ENCODE measurements around the gene RNASE11. TPM values are rescaled to one million over a fixed set of nuclear protein-coding genes. Genes with fewer than 3 reads are reported as not detected.
"Not testable (repeated sequence)": the region's sequence is repeated elsewhere in the genome, so short reads cannot be mapped to it uniquely, and the experiment has no call there.

The RNASE11 gene
- total RNA-seq, 1 donor from 2014 or later = not detected

GRCh38 chr14:20583908-20584307 is 3.9 kb downstream of the RNASE11 start:
- Mint-ChIP-seq H3K9me3 (ENCODE audit: low read depth) (no peaks in the 10 kb centered on the region), H3K27ac (ENCODE audit: unreplicated experiment) (no peak overlapping the region), H3K36me3 (ENCODE audit: low read depth) (no peaks in the 10 kb centered on the region), H3K4me1 (ENCODE audit: low read depth) (no peaks in the 10 kb centered on the region), H3K4me3 (ENCODE audit: unreplicated experiment) (no peak overlapping the region), H3K27me3 (ENCODE audit: low read depth) (peaks cover 35% of the 10 kb centered on the region)
- DNase-seq (ENCODE audit: low spot score) = no peak
- TF ChIP-seq CTCF (IDR thresholded peaks at IDR 0.05) = no peak

- Mint-ChIP-seq H3K4me3 (ENCODE audit: unreplicated experiment) (no peak overlapping the region), H3K27ac (ENCODE audit: unreplicated experiment) (no peak overlapping the region), H3K36me3 (ENCODE audit: low read depth) (no peaks in the 10 kb centered on the region), H3K9me3 (ENCODE audit: low read depth) (no peaks in the 10 kb centered on the region), H3K27me3 (ENCODE audit: low read depth) (peaks cover 39% of the 10 kb centered on the region), H3K4me1 (ENCODE audit: low read depth) (no peaks in the 10 kb centered on the region)
- no peak for DNase-seq (ENCODE audit: low spot score)
- TF ChIP-seq CTCF (IDR thresholded peaks at IDR 0.05) = no peak
Observed at GRCh38 chr14:20583142-20583541, 4.7 kb downstream of the RNASE11 start.

GRCh38 chr14:20580242-20580641 is 7.6 kb downstream of the RNASE11 start:
- DNase-seq (ENCODE audit: low spot score) = no peak
- H3K9me3 Mint-ChIP-seq (ENCODE audit: low read depth) = no peaks in the 10 kb centered on the region
- no peak for TF ChIP-seq CTCF (IDR thresholded peaks at IDR 0.05)
- H3K27me3 Mint-ChIP-seq (ENCODE audit: low read depth) = peaks cover 27% of the 10 kb centered on the region
- no peak overlapping the region for H3K4me3 Mint-ChIP-seq (ENCODE audit: unreplicated experiment)
- H3K4me1 Mint-ChIP-seq (ENCODE audit: low read depth) = no peaks in the 10 kb centered on the region
- H3K27ac Mint-ChIP-seq (ENCODE audit: unreplicated experiment) = no peak overlapping the region
- no peaks in the 10 kb centered on the region for H3K36me3 Mint-ChIP-seq (ENCODE audit: low read depth)

GRCh38 chr14:20578784-20579502 is 8.9 kb downstream of the RNASE11 start:
- no peak for TF ChIP-seq CTCF (IDR thresholded peaks at IDR 0.05)
- DNase-seq (ENCODE audit: low spot score) = no peak
- H3K27ac Mint-ChIP-seq (ENCODE audit: unreplicated experiment) = no peak overlapping the region

GRCh38 chr14:20578325-20578724 is 9.5 kb downstream of the RNASE11 start:
- DNase-seq (ENCODE audit: low spot score) = no peak
- TF ChIP-seq CTCF (IDR thresholded peaks at IDR 0.05) = no peak
- Mint-ChIP-seq H3K9me3 (ENCODE audit: low read depth) (no peaks in the 10 kb centered on the region), H3K27ac (ENCODE audit: unreplicated experiment) (no peak overlapping the region), H3K36me3 (ENCODE audit: low read depth) (no peaks in the 10 kb centered on the region), H3K4me1 (ENCODE audit: low read depth) (no peaks in the 10 kb centered on the region), H3K4me3 (ENCODE audit: unreplicated experiment) (no peak overlapping the region), H3K27me3 (ENCODE audit: low read depth) (peaks cover 13% of the 10 kb centered on the region)

More at GRCh38 chr14:20578784-20579502, 8.9 kb downstream of the RNASE11 start:
- H3K36me3 Mint-ChIP-seq (ENCODE audit: low read depth) = no peaks in the 10 kb centered on the region
- H3K4me1 Mint-ChIP-seq (ENCODE audit: low read depth) = no peaks in the 10 kb centered on the region
- H3K9me3 Mint-ChIP-seq (ENCODE audit: low read depth) = no peaks in the 10 kb centered on the region
- no peak overlapping the region for H3K4me3 Mint-ChIP-seq (ENCODE audit: unreplicated experiment)
- H3K27me3 Mint-ChIP-seq (ENCODE audit: low read depth) = peaks cover 17% of the 10 kb centered on the region

- H3K27ac Mint-ChIP-seq (ENCODE audit: unreplicated experiment); H3K36me3 Mint-ChIP-seq (ENCODE audit: low read depth); DNase-seq (ENCODE audit: low spot score); H3K4me3 Mint-ChIP-seq (ENCODE audit: unreplicated experiment); H3K27me3 Mint-ChIP-seq (ENCODE audit: low read depth); H3K4me1 Mint-ChIP-seq (ENCODE audit: low read depth): not testable (repeated sequence)
- peaks cover 18% of the 10 kb centered on the region for H3K9me3 Mint-ChIP-seq (ENCODE audit: low read depth)
Observed at GRCh38 chr14:20572382-20572990, 15.3 kb downstream of the RNASE11 start.

GRCh38 chr14:20570720-20571119 is 17.1 kb downstream of the RNASE11 start:
- H3K4me3 Mint-ChIP-seq (ENCODE audit: unreplicated experiment); H3K27me3 Mint-ChIP-seq (ENCODE audit: low read depth); H3K4me1 Mint-ChIP-seq (ENCODE audit: low read depth); H3K36me3 Mint-ChIP-seq (ENCODE audit: low read depth); H3K27ac Mint-ChIP-seq (ENCODE audit: unreplicated experiment); DNase-seq (ENCODE audit: low spot score): not testable (repeated sequence)
- peaks cover 21% of the 10 kb centered on the region for H3K9me3 Mint-ChIP-seq (ENCODE audit: low read depth)

GRCh38 chr14:20569865-20570264 is 17.9 kb downstream of the RNASE11 start:
- H3K4me1 Mint-ChIP-seq (ENCODE audit: low read depth); H3K36me3 Mint-ChIP-seq (ENCODE audit: low read depth); H3K4me3 Mint-ChIP-seq (ENCODE audit: unreplicated experiment); DNase-seq (ENCODE audit: low spot score); H3K27me3 Mint-ChIP-seq (ENCODE audit: low read depth); H3K27ac Mint-ChIP-seq (ENCODE audit: unreplicated experiment): not testable (repeated sequence)
- H3K9me3 Mint-ChIP-seq (ENCODE audit: low read depth) = peaks cover 21% of the 10 kb centered on the region
